K562 (cell line): ENCODE measurements around the gene FRAT2. TPM values are rescaled to one million over a fixed set of nuclear protein-coding genes. Genes with fewer than 3 reads are reported as not detected.

Source experiments
- CBFA2T2 ChIP-seq: fragments of 450-650 bp; conservative IDR thresholded peaks from 2 replicates; pipeline ENCODE4 v1.6.1; 2017; ENCODE audit warnings: mild to moderate bottlenecking
- EHMT2 ChIP-seq: fragments of 450-650 bp; IDR thresholded peaks from 2 replicates; pipeline ENCODE4 v1.6.1; 2018; ENCODE audit warnings: antibody characterized with exemption
- ETV6 ChIP-seq, 3 experiments: fragments of 150-350 bp in 1 of 3; sonication (generic) in 1 of 3; formaldehyde crosslinking in 1 of 3; IDR thresholded peaks; 2 replicates each; pipeline versions ENCODE4 v1.6.1 to v1.8.0; 2014 to 2022; ENCODE audit warnings: borderline replicate concordance in 2 of 3, low read depth in 2 of 3, antibody characterized with exemption in 1 of 3, low read length in 1 of 3, mild to moderate bottlenecking in 1 of 3, missing genetic modification reagents in 1 of 3
- FOXK2 ChIP-seq, 2 experiments: fragments of 450-650 bp; IDR thresholded peaks in 1 of 2; conservative IDR thresholded peaks in 1 of 2; 2 replicates each; pipeline ENCODE4 v1.6.1; 2016; ENCODE audit warnings: low read depth in 2 of 2, mild to moderate bottlenecking in 1 of 2
- ILF3 ChIP-seq: fragments of 450-650 bp; IDR thresholded peaks from 2 replicates; pipeline ENCODE4 v1.6.1; 2018; ENCODE audit warnings: antibody characterized with exemption, mild to moderate bottlenecking, moderate library complexity, borderline replicate concordance
- NFATC3 ChIP-seq: fragments of 450-650 bp; IDR thresholded peaks from 2 replicates; pipeline ENCODE4 v1.6.1; 2017; ENCODE audit warnings: mild to moderate bottlenecking
- PTTG1 ChIP-seq: fragments of 450-650 bp; IDR thresholded peaks from 2 replicates; pipeline ENCODE4 v1.6.1; 2016; ENCODE audit warnings: low read depth, mild to moderate bottlenecking, missing genetic modification characterization, missing compliant biosample characterization
- ZNF212 ChIP-seq: fragments of 450-650 bp; formaldehyde crosslinking; IDR thresholded peaks from 2 replicates; pipeline ENCODE4 v1.4.0; 2020; ENCODE audit warnings: mild to moderate bottlenecking
- ZNF609 ChIP-seq: sonication (generic); formaldehyde crosslinking; IDR thresholded peaks from 2 replicates; pipeline ENCODE4 v1.8.1; 2023; ENCODE audit warnings: missing genetic modification reagents, mild to moderate bottlenecking, borderline replicate concordance
- polyA plus RNA-seq, 8 experiments: library from polyadenylated mRNA; depleted of rRNA in 4 of 8; stranded (reverse) in 5 of 8; unstranded in 3 of 8; fragments of >200 nt; fragmentation: Nextera tagmentation in 2 of 8; fragmentation: Illumina TruSeq in 1 of 8; extraction: Ambion mirVana in 2 of 8; extraction: Trizol in 1 of 8; gene quantifications; 2 replicates each; pipeline versions ENCODE4 v1.2.1 to v1.2.3, GENCODE V29; 2011 to 2014; ENCODE audit warnings: inconsistent platforms in 1 of 8, missing spikeins in 1 of 8
- total RNA-seq, 7 experiments: library from RNA; depleted of rRNA in 6 of 7; stranded (reverse); fragments of >200 nt in 6 of 7; fragmentation: Illumina TruSeq in 2 of 7; extraction: Trizol in 2 of 7; gene quantifications; 2 replicates each; pipeline versions ENCODE4 v1.2.1 to v1.2.3, GENCODE V29; 2011 to 2021; ENCODE audit warnings: low replicate concordance in 1 of 7

The FRAT2 gene
- total and polyA plus RNA-seq, 9 of the 15 experiments (the other 6 are each of a cell fraction or from before 2014, with no cell fraction given): 4.3 to 31.7 (median 19.5) TPM

GRCh38 chr10:97349752-97350513, 15.4 kb upstream of the FRAT2 start (continued):
- TF ChIP-seq FOXK2 (conservative IDR thresholded peaks at IDR 0.05 in 1 of 2, IDR thresholded peaks at IDR 0.05 in 1 of 2; ENCODE audit: low read depth in 2 of 2) (no peak), NFATC3 (no peak), CBFA2T2 (no peak), ZNF609 (CRISPR knock-in tag) (no peak), EHMT2 (no peak), ETV6 (IDR thresholded peaks at IDR 0.05; ENCODE audit: borderline replicate concordance in 1 of 2, low read depth in 2 of 2, low read length in 1 of 2) (no peak), ETV6 (CRISPR knock-in tag; IDR thresholded peaks at IDR 0.05; ENCODE audit: borderline replicate concordance) (no peak), ZNF212 (no peak), PTTG1 (tag) (no peak), ILF3 (no peak)
